ENCODE data around the gene RNF4. TPM values are rescaled to one million over a fixed set of nuclear protein-coding genes. Genes with fewer than 3 reads are reported as not detected.

RNF4 gene
- total RNA-seq, 4 donors from 2014 or later, result 29.6 to 38.1 (median 32.6) TPM

GRCh38 chr4:2451821-2452785, 16.8 kb upstream of the RNF4 start:
- H3K4me3 ChIP-seq, result no peak overlapping the region
- no peaks in the 10 kb centered on the region for H3K36me3 ChIP-seq
- intact Hi-C loops (cut with DNase I), result no loop called here
- no peaks in the 10 kb centered on the region for H3K9me3 ChIP-seq
- H3K4me1 ChIP-seq, result no peaks in the 10 kb centered on the region
- no peak for DNase-seq
- whole genome bisulfite sequencing, 2 donors, result 76 to 84% methylated on average over 14 to 21 of the region's 25 CpGs
- H3K27ac ChIP-seq, result no peak overlapping the region
- TF ChIP-seq CTCF (IDR thresholded peaks at IDR 0.05) (no peak), POLR2A (IDR thresholded peaks at IDR 0.05) (no peak)
- no peaks in the 10 kb centered on the region for H3K27me3 ChIP-seq

DNA sequence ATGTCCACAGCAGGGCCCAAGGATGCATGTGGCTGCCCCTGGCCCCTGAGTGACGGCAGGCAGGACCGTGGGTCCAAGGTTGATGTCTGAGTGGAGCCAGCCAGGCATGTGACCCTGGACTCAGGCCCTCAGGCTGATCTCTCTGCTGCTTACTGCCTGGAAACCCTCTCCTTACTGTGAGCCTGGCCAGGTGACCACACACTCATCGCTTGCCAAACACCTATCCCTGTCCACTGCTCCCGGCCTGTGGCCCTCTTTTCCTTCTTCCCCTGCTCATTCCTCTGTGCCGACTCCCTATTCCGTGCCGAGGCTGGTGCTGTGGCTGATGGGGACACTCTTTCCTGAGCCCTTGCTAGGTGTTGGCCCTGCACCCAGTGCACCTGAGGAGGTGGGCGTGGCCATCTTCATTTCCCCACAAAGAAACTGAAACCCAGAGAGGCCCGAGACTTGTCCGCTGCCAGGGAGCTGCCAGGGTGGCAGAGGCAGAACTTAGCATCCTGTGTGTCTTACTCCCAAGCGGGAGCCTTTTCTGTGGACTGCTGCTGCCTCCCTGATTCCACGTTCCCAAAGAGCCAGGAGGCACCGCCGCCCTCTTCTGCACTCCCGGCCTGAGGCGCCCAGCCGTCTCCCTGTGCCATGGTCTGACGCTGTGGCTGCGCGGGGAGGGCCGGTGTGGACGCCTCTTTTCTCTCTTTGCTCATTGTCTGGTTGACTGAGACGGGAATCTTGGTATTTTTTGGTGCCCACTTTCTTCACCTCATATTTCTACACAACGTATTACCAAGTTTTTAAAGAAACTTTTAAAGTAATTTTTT, 11.2 kb upstream of the RNF4 start:
- no peak overlapping the region for H3K27ac ChIP-seq
- H3K36me3 ChIP-seq, result no peaks in the 10 kb centered on the region
- H3K4me3 ChIP-seq, result no peak overlapping the region
- intact Hi-C loops (cut with DNase I), result no loop called here
- H3K4me1 ChIP-seq, result peaks cover 5 to 9% (median 6%) of the 10 kb centered on the region in 3 donors
- DNase-seq, result no peak
- 74% methylated on average over 17 to 24 of the region's 24 CpGs for WGBS, 2 donors
- peaks cover 0 to 42% (median 0%) of the 10 kb centered on the region in 4 donors for H3K27me3 ChIP-seq
- H3K9me3 ChIP-seq, result no peaks in the 10 kb centered on the region
- TF ChIP-seq POLR2A (IDR thresholded peaks at IDR 0.05) (no peak), CTCF (IDR thresholded peaks at IDR 0.05) (no peak)

- H3K36me3 ChIP-seq, result no peaks in the 10 kb centered on the region
- peaks cover 0 to 42% (median 0%) of the 10 kb centered on the region in 4 donors for H3K27me3 ChIP-seq
- 76% methylated on average over 12 to 16 of the region's 38 CpGs for WGBS, 2 donors
- no peak overlapping the region for H3K4me3 ChIP-seq
- no peak overlapping the region for H3K27ac ChIP-seq
- no peak for DNase-seq
- no peaks in the 10 kb centered on the region for H3K9me3 ChIP-seq
- intact Hi-C loops (cut with DNase I), result no loop called here
- peaks cover 9 to 18% (median 12%) of the 10 kb centered on the region in 3 donors for H3K4me1 ChIP-seq
- TF ChIP-seq POLR2A (IDR thresholded peaks at IDR 0.05) (no peak), CTCF (IDR thresholded peaks at IDR 0.05) (no peak)
These were observed 10.1 kb upstream of the RNF4 start for GRCh38 chr4:2458546-2459491.

DNA sequence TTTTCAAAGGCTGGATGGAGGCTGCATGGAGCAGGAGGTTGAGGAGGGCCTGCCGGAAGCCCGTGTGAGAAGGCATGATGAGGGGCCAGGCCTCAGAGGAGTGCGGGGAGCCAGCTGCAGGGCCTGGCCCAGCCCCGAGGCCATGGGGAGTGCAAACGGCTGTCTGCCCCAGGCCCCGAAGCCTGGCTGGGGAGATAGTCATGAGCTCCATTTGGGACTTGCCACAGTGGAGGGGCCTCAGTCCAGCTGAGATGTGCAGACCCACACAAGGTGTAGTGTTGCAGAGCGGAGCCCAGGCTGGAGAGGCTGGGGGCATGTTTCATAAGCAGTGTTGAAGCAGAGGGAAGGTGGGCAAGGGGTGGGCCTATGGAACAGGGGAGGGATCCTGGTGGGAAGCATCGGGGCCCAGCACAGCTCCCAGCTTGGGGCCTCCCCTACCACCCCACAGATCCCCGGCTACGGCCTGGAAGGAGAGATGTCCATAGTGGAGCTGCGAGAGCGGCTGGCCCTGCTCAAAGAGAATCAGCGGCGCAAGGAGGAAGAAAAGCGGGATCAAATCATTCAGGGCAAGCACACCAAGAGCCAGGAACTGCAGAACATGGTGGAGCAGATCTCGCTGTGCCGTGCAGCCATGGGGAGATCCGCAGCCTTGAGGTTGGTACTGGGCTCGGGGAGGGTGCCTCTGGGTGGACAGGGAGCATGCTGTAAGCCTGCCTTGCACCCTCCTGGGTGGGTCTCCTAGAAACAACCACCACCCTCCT, 9.1 kb upstream of the RNF4 start:
- WGBS, 2 donors, result 94% methylated on average over 14 to 18 of the region's 19 CpGs
- Histone ChIP-seq H3K27ac (no peak overlapping the region), H3K4me3 (no peak overlapping the region), H3K9me3 (no peaks in the 10 kb centered on the region), H3K27me3 (peaks cover 0 to 42% (median 0%) of the 10 kb centered on the region in 4 donors), H3K36me3 (no peaks in the 10 kb centered on the region), H3K4me1 (peaks cover 9 to 18% (median 12%) of the 10 kb centered on the region in 3 donors)
- TF ChIP-seq CTCF (IDR thresholded peaks at IDR 0.05) (no peak), POLR2A (IDR thresholded peaks at IDR 0.05) (no peak)
- intact Hi-C loops (cut with DNase I), result no loop called here
- DNase-seq, result no peak

All from esophagus squamous epithelium (tissue), 5 donors.